Measurements from ENCODE around the gene CD8B.
"Not testable (repeated sequence)": the region's sequence is repeated elsewhere in the genome, so short reads cannot be mapped to it uniquely, and the experiment has no call there.

DNA sequence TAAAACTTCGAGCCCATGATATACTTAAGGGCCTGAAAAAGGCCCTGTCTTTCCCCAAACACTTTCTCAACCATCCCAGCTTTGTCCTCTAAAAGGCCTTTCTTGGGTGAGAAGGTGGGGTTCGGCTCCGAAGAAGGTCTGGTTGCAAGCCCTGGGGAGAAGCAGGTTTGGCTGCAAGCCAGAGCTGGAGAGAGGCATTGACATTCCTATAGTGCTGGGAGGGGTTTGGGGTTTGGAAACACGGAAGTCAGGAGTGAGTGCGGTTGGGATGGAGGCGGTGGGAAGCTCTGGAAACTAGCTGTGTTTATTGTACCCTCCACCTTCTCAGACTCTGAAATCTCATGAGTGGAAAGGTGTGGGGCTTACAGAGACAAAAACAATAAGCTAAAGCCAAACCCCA lies 5.7 kb downstream of the CD8B start:
- TF ChIP-seq, protein P1, sequence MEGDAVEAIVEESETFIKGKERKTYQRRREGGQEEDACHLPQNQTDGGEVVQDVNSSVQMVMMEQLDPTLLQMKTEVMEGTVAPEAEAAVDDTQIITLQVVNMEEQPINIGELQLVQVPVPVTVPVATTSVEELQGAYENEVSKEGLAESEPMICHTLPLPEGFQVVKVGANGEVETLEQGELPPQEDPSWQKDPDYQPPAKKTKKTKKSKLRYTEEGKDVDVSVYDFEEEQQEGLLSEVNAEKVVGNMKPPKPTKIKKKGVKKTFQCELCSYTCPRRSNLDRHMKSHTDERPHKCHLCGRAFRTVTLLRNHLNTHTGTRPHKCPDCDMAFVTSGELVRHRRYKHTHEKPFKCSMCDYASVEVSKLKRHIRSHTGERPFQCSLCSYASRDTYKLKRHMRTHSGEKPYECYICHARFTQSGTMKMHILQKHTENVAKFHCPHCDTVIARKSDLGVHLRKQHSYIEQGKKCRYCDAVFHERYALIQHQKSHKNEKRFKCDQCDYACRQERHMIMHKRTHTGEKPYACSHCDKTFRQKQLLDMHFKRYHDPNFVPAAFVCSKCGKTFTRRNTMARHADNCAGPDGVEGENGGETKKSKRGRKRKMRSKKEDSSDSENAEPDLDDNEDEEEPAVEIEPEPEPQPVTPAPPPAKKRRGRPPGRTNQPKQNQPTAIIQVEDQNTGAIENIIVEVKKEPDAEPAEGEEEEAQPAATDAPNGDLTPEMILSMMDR (IDR thresholded peaks at IDR 0.05) = not testable (repeated sequence)
- not testable (repeated sequence) for TF ChIP-seq EP300 (IDR thresholded peaks at IDR 0.05; ENCODE audit: low read depth); POLR2A (IDR thresholded peaks at IDR 0.05)

All from transverse colon (tissue), 3 donors.